Muscle layer of colon (tissue), 2 donors: Measurements from ENCODE around the gene KDR.

ENCODE experiments used
- H3K27ac ChIP-seq: one replicate; pipeline ENCODE4 v1.7.0; 2013; ENCODE audit warnings: low read depth, mild to moderate bottlenecking, low read length, moderate library complexity
- H3K27me3 ChIP-seq, 2 donors: one replicate each; pipeline ENCODE4 v1.7.0; 2013; ENCODE audit warnings: low read length in 2 of 2, mild to moderate bottlenecking in 2 of 2; ENCODE audit not compliant: insufficient read depth in 2 of 2, control insufficient read depth in 1 of 2
- H3K36me3 ChIP-seq: one replicate; pipeline ENCODE4 v1.7.0; 2013; ENCODE audit warnings: mild to moderate bottlenecking, low read length; ENCODE audit not compliant: insufficient read depth
- H3K4me1 ChIP-seq: one replicate; pipeline ENCODE4 v1.7.0; 2013; ENCODE audit warnings: mild to moderate bottlenecking, low read length; ENCODE audit not compliant: insufficient read depth
- H3K4me3 ChIP-seq, 2 donors: one replicate each; pipeline ENCODE4 v1.7.0; 2013; ENCODE audit warnings: low read length in 2 of 2, low read depth in 1 of 2, mild to moderate bottlenecking in 1 of 2, moderate library complexity in 1 of 2
- H3K9ac ChIP-seq: one replicate; pipeline ENCODE4 v1.7.0; 2013; ENCODE audit warnings: low read length
- H3K9me3 ChIP-seq: one replicate; pipeline ENCODE4 v1.7.0; 2013; ENCODE audit warnings: mild to moderate bottlenecking, low read length
- donor health status: abdominal sarcoma.
- donor health status: Adenocarcinoma of cecum.

Gene KDR

GRCh38 chr4:55096045-55096444, 29.4 kb downstream of the KDR start:
- Histone ChIP-seq H3K36me3 (no peaks in the 10 kb centered on the region), H3K4me3 (no peak overlapping the region), H3K27me3 (no peaks in the 10 kb centered on the region), H3K4me1 (no peaks in the 10 kb centered on the region), H3K27ac (no peak overlapping the region), H3K9me3 (no peaks in the 10 kb centered on the region), H3K9ac (no peak overlapping the region)

GRCh38 chr4:55092504-55092903, 32.9 kb downstream of the KDR start:
- H3K9ac ChIP-seq: no peak overlapping the region
- no peaks in the 10 kb centered on the region for H3K27me3 ChIP-seq
- H3K27ac ChIP-seq: no peak overlapping the region
- no peaks in the 10 kb centered on the region for H3K4me1 ChIP-seq
- no peak overlapping the region for H3K4me3 ChIP-seq
- no peaks in the 10 kb centered on the region for H3K9me3 ChIP-seq
- no peaks in the 10 kb centered on the region for H3K36me3 ChIP-seq

GRCh38 chr4:55089916-55090315, 35.5 kb downstream of the KDR start:
- Histone ChIP-seq H3K27me3 (no peaks in the 10 kb centered on the region), H3K36me3 (no peaks in the 10 kb centered on the region), H3K9me3 (no peaks in the 10 kb centered on the region), H3K4me3 (no peak overlapping the region), H3K9ac (no peak overlapping the region), H3K27ac (no peak overlapping the region), H3K4me1 (no peaks in the 10 kb centered on the region)

GRCh38 chr4:55087913-55088260, 37.5 kb downstream of the KDR start:
- H3K27me3 ChIP-seq: no peaks in the 10 kb centered on the region
- H3K9ac ChIP-seq: no peak overlapping the region
- no peaks in the 10 kb centered on the region for H3K4me1 ChIP-seq
- no peak overlapping the region for H3K4me3 ChIP-seq
- H3K36me3 ChIP-seq: no peaks in the 10 kb centered on the region
- no peak overlapping the region for H3K27ac ChIP-seq
- H3K9me3 ChIP-seq: no peaks in the 10 kb centered on the region

GRCh38 chr4:55087009-55087912, 38.1 kb downstream of the KDR start:
- no peak overlapping the region for H3K27ac ChIP-seq

GRCh38 chr4:55086578-55086977, 38.8 kb downstream of the KDR start:
- Histone ChIP-seq H3K4me3 (no peak overlapping the region), H3K27me3 (no peaks in the 10 kb centered on the region), H3K27ac (no peak overlapping the region), H3K9me3 (no peaks in the 10 kb centered on the region), H3K4me1 (no peaks in the 10 kb centered on the region), H3K9ac (no peak overlapping the region), H3K36me3 (no peaks in the 10 kb centered on the region)

More at GRCh38 chr4:55087009-55087912, 38.1 kb downstream of the KDR start:
- no peaks in the 10 kb centered on the region for H3K9me3 ChIP-seq
- no peaks in the 10 kb centered on the region for H3K27me3 ChIP-seq
- H3K9ac ChIP-seq: no peak overlapping the region
- no peak overlapping the region for H3K4me3 ChIP-seq
- no peaks in the 10 kb centered on the region for H3K4me1 ChIP-seq
- H3K36me3 ChIP-seq: no peaks in the 10 kb centered on the region

- no peak overlapping the region for H3K27ac ChIP-seq
- no peak overlapping the region for H3K9ac ChIP-seq
- no peaks in the 10 kb centered on the region for H3K36me3 ChIP-seq
- H3K9me3 ChIP-seq: no peaks in the 10 kb centered on the region
- no peaks in the 10 kb centered on the region for H3K27me3 ChIP-seq
- no peak overlapping the region for H3K4me3 ChIP-seq
- H3K4me1 ChIP-seq: no peaks in the 10 kb centered on the region
These were observed 41.7 kb downstream of the KDR start for GRCh38 chr4:55083735-55084134.

- H3K27ac ChIP-seq: no peak overlapping the region
- H3K36me3 ChIP-seq: no peaks in the 10 kb centered on the region
These were observed 42.6 kb downstream of the KDR start for GRCh38 chr4:55082756-55083155.

GRCh38 chr4:55080174-55080865, 45.1 kb downstream of the KDR start:
- Histone ChIP-seq H3K9ac (no peak overlapping the region), H3K4me1 (no peaks in the 10 kb centered on the region), H3K27ac (no peak overlapping the region), H3K4me3 (no peak overlapping the region), H3K9me3 (no peaks in the 10 kb centered on the region), H3K27me3 (no peaks in the 10 kb centered on the region), H3K36me3 (no peaks in the 10 kb centered on the region)

More at GRCh38 chr4:55082756-55083155, 42.6 kb downstream of the KDR start:
- H3K27me3 ChIP-seq: no peaks in the 10 kb centered on the region
- H3K4me1 ChIP-seq: no peaks in the 10 kb centered on the region
- no peak overlapping the region for H3K9ac ChIP-seq
- H3K9me3 ChIP-seq: no peaks in the 10 kb centered on the region
- H3K4me3 ChIP-seq: no peak overlapping the region

- no peak overlapping the region for H3K4me3 ChIP-seq
- H3K4me1 ChIP-seq: no peaks in the 10 kb centered on the region
- H3K27ac ChIP-seq: no peak overlapping the region
- H3K9ac ChIP-seq: no peak overlapping the region
- H3K36me3 ChIP-seq: no peaks in the 10 kb centered on the region
- H3K9me3 ChIP-seq: no peaks in the 10 kb centered on the region
- H3K27me3 ChIP-seq: no peaks in the 10 kb centered on the region
These were observed 45.8 kb downstream of the KDR start for GRCh38 chr4:55079451-55080173.

- Histone ChIP-seq H3K9ac (no peak overlapping the region), H3K27ac (no peak overlapping the region), H3K4me3 (no peak overlapping the region), H3K4me1 (no peaks in the 10 kb centered on the region), H3K27me3 (no peaks in the 10 kb centered on the region), H3K36me3 (no peaks in the 10 kb centered on the region), H3K9me3 (no peaks in the 10 kb centered on the region)
These were observed 46.4 kb downstream of the KDR start for GRCh38 chr4:55078987-55079386.
